HL-60/S4 treated with phorbol 12-myristate 13-acetate at 8.2 ng/mL for 4 days and 3 days (cell line): Measurements from ENCODE around the gene CIAO2A.
"Not testable (repeated sequence)": the region's sequence is repeated elsewhere in the genome, so short reads cannot be mapped to it uniquely, and the experiment has no call there.

Experiments
- in situ Hi-C: fragments of 300-500 bp; cut with MboI; formaldehyde crosslinking; loops from 2 replicates; pipeline ENCODE4 v1.15.0; 2022; ENCODE audit warnings: low sequenced_read_pairs

CIAO2A gene, protein sequence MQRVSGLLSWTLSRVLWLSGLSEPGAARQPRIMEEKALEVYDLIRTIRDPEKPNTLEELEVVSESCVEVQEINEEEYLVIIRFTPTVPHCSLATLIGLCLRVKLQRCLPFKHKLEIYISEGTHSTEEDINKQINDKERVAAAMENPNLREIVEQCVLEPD

DNA sequence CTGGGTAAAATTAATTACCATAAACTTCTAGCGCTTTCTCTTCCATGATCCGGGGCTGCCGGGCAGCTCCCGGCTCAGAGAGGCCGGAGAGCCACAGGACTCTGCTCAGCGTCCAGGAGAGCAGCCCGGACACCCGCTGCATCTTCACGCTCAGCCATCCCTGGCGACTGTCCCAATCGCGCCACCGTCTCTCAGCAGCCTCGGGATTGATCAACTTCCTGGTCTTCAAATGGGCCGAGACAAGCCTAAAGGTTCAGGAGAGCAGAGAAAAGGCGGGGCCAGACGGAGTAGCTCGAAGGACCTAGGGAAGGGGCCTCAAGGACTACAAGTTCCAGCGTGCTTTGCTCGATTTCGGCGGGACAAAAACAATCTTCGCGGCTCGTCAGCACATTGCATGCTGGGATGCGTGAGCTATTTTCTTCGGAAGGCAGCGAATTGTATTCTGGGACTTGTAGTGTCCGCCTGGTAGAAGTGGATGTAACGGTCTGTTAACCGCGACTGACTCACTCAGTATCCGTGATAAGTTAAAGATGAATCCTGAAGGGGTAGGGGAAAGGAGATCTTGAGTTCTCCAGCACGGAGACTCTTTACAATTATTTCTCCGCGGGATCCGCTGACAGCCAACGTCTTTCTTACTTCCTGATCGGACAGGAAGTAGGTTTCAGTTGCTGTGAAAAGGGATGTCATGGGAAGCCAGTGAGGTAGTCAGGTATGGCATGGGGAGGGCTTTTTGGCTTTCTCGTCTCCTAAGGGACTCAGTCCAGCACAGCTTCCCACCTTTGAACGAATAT lies at the start of gene CIAO2A:
TSS of gene CIAO2A (minus strand) at position 212 of the 791 bp plus-strand sequence. CDS start at position 142, 70 bp downstream.
- in situ Hi-C loops, result no loop called here

DNA sequence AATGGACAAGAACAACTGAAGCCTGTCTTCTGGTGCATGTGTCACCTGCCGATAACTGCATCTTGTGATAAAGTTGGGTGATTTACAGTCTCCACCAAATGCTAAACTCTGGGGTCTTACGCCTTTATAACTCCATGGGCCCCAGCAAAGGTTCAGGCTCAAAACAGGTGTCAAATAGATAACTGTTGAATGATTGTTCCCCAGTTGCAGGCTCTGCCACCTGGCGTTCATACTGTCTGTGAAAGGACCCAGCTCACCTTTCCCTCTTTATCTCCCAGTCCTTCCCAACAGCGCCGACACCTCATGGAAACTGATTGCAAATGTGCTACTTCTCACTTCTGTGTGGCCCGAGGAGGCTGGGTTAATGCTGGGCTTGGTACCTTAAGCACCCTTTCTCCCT lies 49.6 kb upstream of the CIAO2A start:
- in situ Hi-C loops, result no loop called here

DNA sequence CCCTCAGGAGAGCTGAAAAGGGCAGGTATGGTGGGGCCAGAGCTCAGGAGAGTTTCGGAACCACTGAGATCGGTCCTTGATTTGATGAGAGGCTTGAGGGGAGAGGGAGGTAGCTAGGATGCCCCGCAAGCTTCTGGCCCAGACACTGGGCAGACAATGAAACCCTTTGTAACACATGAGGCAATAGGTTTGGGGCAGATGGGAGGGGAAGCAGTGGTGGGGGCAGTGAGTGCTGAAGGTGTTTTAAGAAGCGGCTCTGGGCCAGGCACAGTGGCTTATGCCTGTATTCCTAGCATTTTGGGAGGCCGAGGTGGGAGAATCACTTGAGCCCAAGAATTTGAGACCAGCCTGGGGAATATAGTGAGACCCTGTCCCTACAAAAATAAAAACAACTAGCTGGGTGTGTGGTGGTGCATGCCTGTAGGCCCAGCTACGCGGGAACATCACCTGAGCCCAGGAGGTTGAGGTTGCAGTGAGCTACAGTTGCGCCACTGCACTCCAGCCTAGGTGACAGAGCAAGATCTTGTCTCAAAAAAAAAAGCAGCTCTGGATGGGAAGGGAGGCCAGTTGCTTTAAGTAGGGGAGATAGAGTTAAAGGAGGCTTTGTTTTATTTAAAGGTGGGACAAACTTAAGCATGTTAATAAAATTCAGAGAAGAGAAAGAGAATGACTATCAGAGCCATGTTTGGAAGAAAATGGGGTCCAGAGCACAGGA lies 48.3 kb upstream of the CIAO2A start:
- in situ Hi-C loops, result no loop called here

DNA sequence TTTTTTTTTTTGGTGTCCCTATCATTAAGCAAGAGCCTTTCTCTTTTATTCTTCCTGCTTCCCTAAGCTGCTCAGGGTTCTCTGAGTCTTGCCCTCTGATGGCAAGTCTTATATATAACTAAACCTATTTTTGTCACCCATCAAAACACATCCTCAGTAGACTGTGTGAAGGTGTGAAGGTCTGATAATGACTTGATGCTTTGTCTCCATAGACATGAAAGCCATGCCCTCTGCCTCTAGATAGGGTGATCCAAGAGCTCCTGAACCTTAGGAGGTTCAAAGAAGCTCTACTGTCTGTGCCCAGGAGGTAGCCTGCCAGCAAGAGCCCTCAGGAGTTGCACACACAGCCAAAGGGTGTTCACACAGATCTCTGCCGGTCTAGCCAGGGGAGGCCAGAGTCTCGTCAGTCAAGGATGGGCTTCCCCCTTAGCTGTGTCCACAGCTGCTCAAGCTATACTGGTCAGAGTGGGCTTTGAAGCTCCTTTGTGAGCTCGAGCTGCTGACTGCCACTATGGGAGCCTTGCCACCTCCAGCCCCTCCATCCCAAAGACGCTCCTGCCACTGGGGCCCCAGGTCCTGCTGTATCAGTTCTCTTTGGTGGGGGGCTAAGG lies 44.8 kb upstream of the CIAO2A start:
- in situ Hi-C loops, result no loop called here

DNA sequence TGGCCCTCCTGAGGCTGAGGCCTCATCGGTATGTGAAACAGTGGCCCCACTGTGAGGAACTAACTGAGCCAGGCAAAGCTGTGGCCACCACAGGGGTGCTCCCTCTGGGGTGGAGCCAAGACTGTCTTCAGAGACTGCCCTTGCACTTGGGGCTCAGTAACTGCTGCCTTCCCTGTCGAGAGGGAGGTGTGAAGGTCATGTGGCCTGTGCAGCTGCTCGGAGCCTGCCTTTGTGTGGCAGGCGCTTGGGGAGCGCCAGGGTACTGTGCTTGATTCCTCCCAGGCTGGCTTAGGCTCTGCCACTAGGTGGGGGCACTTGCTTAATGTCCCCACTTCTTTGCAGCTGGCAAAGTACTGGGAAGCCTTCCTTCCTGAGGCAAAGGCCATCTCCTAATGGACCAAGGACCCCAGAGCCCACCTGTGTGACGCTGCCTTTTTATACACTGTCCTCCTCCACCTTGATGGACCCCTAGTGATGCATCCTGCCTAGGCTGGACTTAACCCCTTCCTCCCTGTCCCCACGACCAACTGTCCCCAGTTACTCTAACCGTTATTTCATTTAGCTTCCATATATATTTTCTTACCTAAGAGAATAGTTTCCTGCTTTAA lies 43.7 kb upstream of the CIAO2A start:
- in situ Hi-C loops, result no loop called here

DNA sequence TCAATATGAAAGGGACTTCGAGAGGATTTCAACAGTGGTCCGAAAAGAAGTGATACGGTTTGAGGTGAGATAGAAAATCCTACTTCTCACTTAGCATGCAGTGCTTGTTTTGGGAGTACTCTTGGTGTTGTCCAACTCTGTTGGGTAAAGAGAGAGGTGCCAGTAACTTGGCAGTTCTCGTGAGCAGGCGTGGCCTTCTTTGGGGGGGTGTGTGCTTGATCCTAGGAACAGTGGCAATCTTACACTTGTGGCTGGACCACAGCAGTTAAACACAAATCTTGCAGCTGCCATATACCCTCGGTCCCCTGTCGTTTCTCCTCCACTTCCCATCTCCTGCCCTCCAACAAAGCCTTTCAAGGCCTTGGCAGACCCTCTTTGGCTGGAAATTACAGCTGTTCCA lies 42.7 kb upstream of the CIAO2A start:
- in situ Hi-C loops, result no loop called here

DNA sequence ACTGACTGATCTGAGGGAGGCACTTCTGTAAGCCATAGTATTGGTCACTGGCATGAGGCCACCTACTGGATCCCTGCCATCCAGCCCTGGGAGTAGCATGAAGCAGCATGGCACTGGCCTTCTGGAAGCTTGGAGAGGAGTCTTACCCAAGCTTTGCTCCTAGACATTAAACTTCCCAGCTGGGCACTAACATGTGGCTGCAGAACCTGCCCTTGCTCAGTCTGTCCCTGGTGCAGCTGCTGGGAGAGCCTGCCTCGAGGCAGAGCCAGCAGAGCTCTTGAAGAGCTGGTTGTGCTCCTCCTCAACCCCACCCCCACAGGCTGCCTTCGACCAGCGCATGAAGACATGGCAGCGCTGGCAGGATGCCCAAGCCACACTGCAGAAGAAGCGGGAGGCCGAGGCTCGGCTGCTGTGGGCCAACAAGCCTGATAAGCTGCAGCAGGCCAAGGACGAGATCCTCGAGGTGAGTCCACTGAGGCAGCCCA lies 40.7 kb upstream of the CIAO2A start:
- in situ Hi-C loops, result no loop called here

DNA sequence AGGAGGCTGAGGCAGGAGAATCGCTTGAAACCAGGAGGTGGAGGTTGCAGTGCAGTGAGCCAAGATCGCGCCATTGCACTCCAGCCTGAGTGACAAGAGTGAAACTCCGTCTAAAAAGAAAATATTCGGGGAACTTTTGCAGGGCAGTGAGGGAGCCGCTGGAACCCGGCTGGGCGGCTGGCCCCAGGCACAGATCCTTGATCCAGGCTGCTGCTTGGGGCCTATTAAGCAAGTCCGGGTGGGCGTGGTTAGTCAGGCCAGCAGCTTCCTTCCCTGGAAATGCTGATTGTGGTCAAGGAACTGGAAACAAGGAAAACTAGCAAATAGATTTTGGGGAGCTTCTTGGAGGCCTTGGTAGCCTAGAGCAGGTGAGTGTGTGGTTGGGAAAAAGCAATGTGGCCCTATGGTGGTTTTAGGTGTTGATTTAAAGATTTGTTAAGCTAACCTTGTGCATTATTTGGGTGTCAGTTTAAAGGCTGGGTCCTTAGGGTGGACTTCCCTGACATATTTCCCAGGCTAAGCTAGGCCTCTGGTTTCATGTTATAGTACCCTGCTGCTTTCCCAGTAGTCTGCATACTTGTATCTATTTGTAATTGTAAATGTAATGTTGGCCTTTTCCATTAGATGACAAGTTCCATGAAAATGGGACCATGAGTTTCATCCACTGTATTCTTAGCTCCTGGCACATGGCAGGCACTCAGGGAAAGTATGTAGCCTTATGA lies 40.1 kb upstream of the CIAO2A start:
- in situ Hi-C loops, result no loop called here

DNA sequence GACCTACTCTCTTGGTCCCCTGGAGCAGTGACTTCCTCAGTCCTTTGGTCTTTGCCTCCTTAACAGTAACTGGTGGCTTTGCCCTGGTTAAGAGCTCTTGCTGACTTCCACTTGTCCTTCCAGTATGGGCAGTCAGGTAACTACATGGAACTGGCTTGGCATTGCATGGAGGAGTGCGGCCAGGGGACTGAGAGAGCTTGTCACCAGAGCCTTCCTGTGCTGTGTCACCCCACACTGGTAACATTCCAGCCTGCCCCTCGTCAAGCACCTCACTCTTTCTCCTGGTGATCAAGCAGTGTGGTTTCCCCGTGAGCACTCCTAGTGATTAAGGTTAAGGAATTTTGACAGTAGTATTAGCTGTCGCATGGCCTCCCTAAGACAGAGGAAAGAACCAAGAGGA lies 38.6 kb upstream of the CIAO2A start:
- in situ Hi-C loops, result no loop called here

DNA sequence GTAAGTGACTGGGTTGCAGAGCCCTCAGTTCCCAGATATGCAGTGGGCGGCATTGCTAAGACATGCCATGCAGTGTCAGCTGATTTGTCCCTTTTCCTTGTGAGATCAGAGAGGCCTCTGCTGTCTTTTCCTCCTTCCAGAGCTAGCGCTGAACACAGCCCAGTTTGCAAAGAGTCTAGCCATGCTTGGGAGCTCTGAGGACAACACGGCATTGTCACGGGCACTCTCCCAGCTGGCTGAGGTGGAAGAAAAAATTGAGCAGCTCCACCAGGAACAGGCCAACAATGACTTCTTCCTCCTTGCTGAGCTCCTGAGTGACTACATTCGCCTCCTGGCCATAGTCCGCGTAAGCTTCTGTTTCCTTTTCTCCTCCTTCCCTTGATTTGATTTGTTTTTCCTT lies 37.9 kb upstream of the CIAO2A start:
- in situ Hi-C loops, result no loop called here

DNA sequence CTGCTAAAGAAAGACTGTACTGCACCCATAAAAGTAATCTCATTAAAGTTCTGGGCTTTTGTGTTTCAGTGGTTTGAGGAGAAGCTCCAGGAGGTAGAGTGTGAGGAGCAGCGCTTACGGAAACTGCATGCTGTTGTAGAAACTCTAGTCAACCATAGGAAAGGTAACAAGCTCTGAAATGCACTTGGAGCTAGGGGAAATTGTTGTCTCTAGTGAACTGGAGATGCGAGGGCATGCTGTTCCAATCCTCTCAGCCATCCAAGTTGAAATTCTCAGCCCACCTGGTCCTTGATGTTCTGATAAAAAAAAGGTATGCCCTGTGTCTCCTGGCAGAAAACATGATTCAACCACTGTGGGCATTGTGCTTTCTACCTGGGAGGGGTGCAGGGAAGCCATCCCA lies 36.5 kb upstream of the CIAO2A start:
- in situ Hi-C loops, result no loop called here

DNA sequence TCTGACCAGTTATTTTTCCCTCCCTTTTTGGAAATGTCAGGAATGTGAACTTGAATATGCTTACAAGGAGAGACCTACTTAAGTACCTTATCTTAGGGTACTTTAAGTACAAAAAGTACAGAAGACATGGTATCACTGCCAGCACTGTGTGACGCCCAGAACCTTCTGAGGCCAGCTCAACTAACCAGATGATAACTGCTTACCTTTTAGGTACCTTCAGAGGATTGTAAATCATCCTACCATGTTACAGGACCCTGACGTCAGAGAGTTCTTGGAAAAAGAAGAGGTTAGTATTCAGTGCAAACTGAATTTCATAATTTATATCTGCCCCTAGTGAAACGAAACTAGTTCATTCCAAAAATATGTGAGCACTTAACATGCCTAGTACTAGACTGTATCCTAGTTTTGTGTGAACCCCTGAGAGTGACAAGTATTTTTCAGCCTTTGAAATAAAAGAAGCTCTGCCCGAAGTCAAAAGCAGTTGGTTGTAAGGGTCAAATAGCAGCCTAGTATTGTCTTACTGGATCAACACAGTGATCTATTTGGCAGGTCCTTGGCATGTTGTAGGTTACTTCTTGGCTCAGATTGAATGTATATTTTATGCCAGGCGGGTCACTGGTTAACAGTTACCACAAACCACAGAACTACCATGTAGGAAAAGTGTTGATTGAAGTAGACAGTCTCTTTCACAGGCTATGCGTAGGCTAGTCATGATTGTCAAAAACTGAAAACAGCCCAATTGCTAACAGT lies 34.1 kb upstream of the CIAO2A start:
- in situ Hi-C loops, result no loop called here

DNA sequence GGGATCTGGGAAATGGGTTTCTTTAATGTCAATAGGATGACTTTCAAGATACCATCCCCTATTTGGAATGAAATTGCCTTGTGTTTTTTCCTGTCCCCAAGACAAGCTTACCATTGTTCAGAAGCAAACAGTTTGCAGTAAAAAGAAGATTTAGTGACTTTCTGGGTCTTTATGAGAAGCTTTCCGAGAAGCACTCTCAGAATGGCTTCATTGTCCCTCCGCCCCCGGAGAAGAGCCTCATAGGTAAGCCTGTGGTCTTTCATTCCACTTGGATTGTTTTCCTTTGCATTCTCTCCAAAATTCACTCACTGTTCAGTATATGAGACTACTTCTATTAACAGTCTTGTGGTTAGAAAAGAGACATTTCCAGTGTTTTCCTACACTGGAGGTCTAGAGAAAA lies 32.3 kb upstream of the CIAO2A start:
- in situ Hi-C loops, result no loop called here

DNA sequence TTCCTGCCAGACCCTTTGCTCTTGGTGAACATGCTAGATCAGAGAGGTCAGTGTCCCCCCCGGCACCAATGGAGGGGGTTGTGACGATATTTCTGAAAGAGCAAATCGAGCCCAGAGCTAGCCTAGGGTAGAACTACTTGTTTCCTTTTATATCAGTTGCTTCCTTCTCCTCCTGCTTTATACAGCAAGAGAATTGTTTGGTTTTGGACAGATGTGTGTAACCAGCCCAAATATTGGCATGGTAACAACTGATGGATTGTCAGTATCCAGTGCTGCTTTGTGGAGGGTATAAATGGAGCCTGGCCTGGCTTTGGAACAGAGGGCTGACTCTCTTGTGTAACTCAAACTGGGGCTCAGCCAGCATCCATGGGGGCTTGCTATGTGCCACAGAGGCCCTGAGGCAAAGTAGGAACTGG lies 29.3 kb upstream of the CIAO2A start:
- in situ Hi-C loops, result no loop called here

DNA sequence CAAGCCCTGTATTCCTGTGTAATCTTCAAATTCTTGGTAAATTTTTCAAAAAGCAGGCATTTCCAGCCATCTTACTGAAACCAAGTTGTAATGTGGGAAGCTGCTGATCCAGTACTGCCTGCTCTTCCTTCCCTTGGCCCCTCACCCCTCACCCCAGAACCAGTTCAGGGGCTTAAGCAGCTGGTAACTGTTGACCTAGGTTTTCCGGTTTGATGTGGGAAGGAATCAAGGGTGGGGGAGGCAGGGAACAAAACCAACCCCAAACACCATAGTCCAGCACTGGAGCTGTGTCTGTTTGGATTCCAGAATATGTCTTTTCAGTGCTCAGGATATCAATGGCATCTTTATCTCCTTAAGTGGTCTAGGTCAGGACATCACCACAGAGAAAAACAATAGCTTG lies 28.8 kb upstream of the CIAO2A start:
- in situ Hi-C loops, result no loop called here

DNA sequence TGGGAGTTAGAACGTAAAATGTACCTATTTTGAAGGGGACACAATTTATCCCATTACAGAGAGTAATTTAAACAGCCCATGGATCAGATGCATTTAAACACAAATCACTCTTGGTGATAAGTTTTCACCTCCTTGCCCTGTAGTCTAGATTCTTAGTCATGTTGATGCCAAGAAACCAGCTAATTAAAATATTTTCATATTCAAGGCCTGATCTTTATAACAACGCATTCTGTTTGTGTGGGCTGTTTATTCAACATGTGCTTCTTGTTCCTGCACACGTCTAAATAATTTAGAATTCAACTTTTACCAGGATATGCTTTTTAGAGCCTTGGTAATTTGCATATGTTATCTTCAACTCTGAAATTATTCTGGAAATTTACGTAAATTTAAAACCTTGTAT lies 28.0 kb upstream of the CIAO2A start:
- in situ Hi-C loops, result no loop called here

DNA sequence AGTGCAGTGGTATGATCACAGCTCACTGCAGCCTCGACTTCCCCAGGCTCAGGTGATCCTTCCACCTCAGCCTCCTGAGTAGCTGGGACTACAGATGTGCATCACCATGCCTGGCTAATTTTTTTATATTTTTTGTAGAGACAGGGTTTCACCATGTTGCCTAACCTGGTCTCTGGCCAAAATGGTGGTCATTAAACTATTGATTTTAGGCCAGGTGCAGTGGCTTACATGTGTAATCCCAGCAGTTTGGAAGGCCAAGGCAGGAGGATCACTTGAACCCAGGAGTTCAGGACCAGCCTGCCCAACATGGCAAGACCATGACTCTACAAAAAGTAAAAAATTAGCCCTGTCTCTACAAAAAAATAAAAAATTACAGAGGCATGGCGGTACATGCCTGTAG lies 26.7 kb upstream of the CIAO2A start:
- in situ Hi-C loops, result not testable (repeated sequence)

DNA sequence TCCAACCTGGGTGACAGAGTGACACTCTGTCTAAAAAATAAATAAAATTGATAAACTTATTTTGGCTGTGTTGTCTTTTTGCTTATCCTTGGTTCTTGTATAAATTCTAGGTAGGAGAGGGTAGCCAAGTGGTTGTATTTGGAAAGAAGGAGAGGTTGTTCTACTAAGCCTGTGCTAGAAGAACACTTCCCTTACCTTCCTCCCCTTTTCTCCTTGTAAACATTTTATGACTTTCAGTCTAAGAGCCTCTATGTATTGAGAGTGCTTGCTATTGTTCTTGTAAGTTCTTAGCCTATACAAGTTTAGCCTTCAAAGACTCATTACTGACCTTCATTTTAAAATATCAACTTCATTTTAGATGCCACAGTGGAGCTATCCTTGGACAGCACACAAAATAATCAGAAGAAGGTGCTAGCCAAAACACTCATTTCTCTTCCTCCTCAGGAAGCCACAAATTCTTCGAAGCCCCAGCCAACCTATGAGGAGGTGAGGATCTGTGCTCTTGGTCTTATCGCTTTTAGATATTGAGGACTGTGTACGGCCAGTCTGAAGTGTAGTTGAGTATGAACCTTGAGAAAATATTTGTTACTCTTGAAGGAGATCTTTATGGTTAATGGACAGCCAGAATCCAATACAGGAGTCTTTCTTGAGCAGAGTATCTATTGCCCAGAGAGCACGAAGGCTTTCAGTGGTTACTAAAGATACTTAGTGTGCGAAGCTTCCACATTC lies 24.3 kb upstream of the CIAO2A start:
- in situ Hi-C loops, result no loop called here

DNA sequence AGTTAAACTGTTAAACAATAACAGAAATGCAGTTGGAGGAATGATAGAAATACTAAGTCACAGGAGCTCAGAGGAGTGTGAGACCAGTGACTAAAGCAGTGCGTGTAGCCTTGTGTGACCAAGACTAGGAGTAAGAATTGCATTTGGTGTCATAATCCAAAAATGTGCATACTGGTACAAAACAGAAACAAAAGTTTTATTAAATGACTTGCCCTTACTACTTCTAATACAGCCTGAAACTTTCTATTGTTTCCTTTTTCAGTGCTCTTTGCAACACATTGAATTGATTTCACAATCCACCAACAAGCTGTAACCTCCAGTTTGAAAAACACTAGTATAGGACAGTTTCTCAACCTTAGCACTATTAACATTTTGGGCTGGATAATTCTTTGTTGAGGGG lies 19.3 kb upstream of the CIAO2A start:
- in situ Hi-C loops, result no loop called here
